ENCODE data around the gene TRPT1. TPM values are rescaled to one million over a fixed set of nuclear protein-coding genes. Genes with fewer than 3 reads are reported as not detected.
A peak's percentile ranks its signal among the peaks of the same experiment; 100 is the strongest.

Gene TRPT1
- total RNA-seq, 1 donor from 2014 or later: 39.0 TPM

DNA sequence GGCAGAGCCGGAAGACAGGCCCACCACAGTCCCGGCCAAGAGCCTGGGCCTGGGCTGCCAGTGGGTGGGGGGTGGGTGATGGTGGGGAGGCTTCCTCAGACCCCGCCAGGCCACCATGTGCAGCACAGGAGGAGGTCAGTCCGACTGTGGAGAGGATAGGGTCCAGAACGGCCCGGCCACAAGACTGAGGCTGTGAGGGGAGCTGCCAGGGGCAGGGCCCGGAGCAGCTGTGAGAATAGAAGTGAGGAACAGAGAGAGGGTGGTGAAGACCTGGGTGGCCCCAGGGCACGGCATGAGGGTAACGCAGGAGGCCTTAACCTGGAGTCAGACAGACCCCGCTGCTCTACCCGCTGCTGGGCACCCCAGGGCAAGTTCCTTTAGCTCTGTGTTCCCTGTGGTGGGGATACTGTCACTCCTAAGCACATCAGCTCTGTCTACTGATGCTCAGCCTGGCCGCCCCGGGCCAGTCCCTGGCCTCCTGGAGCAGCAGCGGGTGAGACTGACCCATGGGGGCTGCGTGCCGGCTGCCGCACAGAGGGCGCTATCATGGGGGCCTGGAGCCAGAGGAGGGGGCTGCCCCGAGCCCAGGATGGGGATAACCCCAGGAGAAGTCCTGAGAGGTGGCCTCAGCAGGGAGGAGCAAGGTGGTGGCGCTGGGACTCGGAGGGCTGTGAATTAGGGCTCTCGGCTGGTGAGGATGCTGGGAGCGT is 17.7 kb downstream of the TRPT1 start:
- no peak for DNase-seq

DNA sequence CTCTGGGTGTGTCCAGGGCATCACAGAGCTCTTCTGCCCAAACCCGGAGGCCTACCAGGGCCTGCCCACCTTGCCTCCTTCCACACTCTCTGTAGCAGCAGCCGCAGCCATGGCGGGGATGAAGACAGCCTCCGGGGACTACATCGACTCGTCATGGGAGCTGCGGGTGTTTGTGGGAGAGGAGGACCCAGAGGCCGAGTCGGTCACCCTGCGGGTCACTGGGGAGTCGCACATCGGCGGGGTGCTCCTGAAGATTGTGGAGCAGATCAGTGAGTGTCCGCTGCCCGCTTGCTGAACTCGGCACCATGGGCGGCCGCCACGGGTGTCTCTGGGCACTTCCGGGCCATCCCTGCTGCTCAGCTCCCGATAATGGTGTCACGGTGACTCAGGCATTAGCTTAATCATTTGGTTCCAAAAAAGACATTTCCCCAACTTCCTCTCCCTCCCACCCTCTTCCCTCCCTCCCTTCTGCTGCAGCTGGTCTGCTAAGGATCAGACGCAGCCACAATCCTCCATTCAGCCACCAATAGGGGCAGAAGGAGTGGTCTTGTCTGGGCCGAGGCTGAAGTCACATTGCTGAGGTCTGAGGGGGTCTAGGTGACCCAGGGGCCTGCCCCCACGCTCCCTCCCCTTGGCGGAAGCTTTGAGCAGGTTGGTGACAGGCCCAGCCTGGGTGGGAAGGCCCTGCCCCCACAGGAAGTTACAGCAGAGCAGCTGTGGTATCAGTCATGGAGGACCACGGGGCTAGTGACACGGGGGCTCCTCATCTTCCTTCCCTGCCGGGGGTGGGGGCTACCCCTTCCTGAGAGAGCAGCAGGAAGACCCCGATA is 18.5 kb downstream of the TRPT1 start:
- Mint-ChIP-seq H3K27ac (ENCODE audit: unreplicated experiment) (no peak overlapping the region), H3K27me3 (ENCODE audit: unreplicated experiment) (peaks cover 9% of the 10 kb centered on the region), H3K4me1 (ENCODE audit: low read depth, unreplicated experiment) (peaks cover 10% of the 10 kb centered on the region), H3K4me3 (ENCODE audit: unreplicated experiment) (no peak overlapping the region), H3K9me3 (ENCODE audit: unreplicated experiment) (peaks cover 5% of the 10 kb centered on the region), H3K36me3 (ENCODE audit: unreplicated experiment) (no peaks in the 10 kb centered on the region)
- TF ChIP-seq CTCF (IDR thresholded peaks at IDR 0.05; ENCODE audit: partially characterized antibody, unreplicated experiment): no peak
- no peak for DNase-seq

More for the DNA sequence above, 17.7 kb downstream of the TRPT1 start:
- TF ChIP-seq CTCF (IDR thresholded peaks at IDR 0.05; ENCODE audit: partially characterized antibody, unreplicated experiment): no peak
- no peak overlapping the region for H3K27ac Mint-ChIP-seq (ENCODE audit: unreplicated experiment)
- no peak overlapping the region for H3K4me3 Mint-ChIP-seq (ENCODE audit: unreplicated experiment)
- H3K27me3 Mint-ChIP-seq (ENCODE audit: unreplicated experiment): peaks cover 10% of the 10 kb centered on the region
- H3K4me1 Mint-ChIP-seq (ENCODE audit: low read depth, unreplicated experiment): peaks cover 9% of the 10 kb centered on the region
- peaks cover 5% of the 10 kb centered on the region for H3K9me3 Mint-ChIP-seq (ENCODE audit: unreplicated experiment)
- no peaks in the 10 kb centered on the region for H3K36me3 Mint-ChIP-seq (ENCODE audit: unreplicated experiment)

GRCh38 chr11:64206457-64207255 is 19.3 kb downstream of the TRPT1 start, which contains the start of gene FERMT3:
Gene FERMT3, plus strand, starts transcription at chr11:64206721. Its CDS starts 644 bp downstream, at chr11:64207365.
- Mint-ChIP-seq H3K9me3 (ENCODE audit: unreplicated experiment) (peaks cover 5% of the 10 kb centered on the region), H3K36me3 (ENCODE audit: unreplicated experiment) (no peaks in the 10 kb centered on the region), H3K4me1 (ENCODE audit: low read depth, unreplicated experiment) (peaks cover 10% of the 10 kb centered on the region), H3K27me3 (ENCODE audit: unreplicated experiment) (peaks cover 5% of the 10 kb centered on the region), H3K4me3 (ENCODE audit: unreplicated experiment) (no peak within 1 kb of the TSS), H3K27ac (ENCODE audit: unreplicated experiment) (peak within 1 kb of the TSS; percentile 59)
- TF ChIP-seq CTCF (IDR thresholded peaks at IDR 0.05; ENCODE audit: partially characterized antibody, unreplicated experiment): no peak
- DNase-seq: no peak

DNA sequence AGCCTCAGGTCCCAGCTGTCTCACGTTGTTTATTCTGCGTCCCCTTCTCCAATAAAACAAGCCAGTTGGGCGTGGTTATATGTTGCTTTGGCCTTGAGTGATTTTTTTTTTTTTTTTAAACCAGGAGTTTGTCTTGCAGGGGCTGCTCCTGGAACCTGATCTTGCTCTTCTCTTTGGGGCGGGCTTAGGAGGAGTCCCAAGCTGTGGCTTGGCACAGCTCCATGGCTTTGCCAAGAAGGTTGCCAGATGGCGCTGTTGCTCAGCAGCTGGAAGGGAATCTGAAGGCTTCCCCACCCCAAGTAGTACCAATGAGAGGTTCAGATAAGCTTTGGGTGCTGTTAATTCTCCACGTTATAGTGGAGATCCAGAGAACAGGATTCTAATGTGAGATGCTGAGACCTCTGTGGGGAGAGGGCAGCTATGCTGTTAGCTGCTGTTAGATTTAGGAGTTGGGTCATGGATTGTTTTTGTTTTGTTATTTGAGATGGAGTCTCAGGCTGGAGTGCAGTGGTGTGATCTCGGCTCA is 21.5 kb downstream of the TRPT1 start:
- peaks cover 4% of the 10 kb centered on the region for H3K9me3 Mint-ChIP-seq (ENCODE audit: unreplicated experiment)
- H3K4me1 Mint-ChIP-seq (ENCODE audit: low read depth, unreplicated experiment): peaks cover 10% of the 10 kb centered on the region
- H3K27me3 Mint-ChIP-seq (ENCODE audit: unreplicated experiment): peaks cover 5% of the 10 kb centered on the region
- TF ChIP-seq CTCF (IDR thresholded peaks at IDR 0.05; ENCODE audit: partially characterized antibody, unreplicated experiment): no peak
- DNase-seq: peak; percentile 74
- H3K4me3 Mint-ChIP-seq (ENCODE audit: unreplicated experiment): peak overlapping the region; percentile 28
- H3K36me3 Mint-ChIP-seq (ENCODE audit: unreplicated experiment): no peaks in the 10 kb centered on the region
- H3K27ac Mint-ChIP-seq (ENCODE audit: unreplicated experiment): peak overlapping the region; percentile 80

All from glutamatergic neuron (in vitro differentiated cells).